Medulla oblongata (tissue), 1 donor: ENCODE data around the gene LRRC3.
A peak's percentile ranks its signal among the peaks of the same experiment; 100 is the strongest.

Experiments used
- DNase-seq: peaks from one replicate; pipeline ENCODE4 v3.0.0-alpha.2; 2015; ENCODE audit errors: extremely low spot score

LRRC3 gene

DNA sequence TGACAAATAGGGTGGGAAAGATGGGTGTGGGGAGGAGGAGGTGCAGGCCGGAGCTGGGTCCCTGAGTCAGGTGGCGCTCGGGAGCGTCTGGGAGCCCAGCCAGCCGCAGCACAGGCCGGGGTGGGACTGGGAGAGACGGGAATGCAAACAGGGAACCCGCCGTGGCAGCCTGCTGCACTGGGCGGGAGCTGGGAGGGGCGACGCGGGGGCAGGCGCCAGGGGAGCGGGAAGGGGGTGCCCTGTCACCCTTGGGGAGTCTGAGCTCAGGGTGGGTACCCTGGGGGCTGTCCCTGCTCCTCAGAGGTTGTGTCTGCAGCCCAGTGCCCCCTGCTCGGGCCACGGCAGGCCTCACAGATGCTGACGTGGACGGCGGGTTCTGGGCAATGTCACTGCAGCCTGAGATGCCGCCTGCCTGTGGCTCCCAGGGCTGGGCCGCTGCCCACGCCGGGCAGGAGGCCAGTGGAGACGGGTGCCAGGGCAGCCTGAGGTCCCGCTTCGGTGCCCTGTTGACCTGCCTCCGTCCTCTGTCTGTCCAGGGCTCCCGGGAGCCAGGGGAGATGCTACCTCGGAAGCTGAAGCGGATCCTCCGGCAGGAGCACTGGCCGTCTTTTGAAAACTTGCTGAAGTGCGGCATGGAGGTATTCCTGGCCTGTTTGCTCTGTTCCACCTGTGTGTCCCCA lies 16.6 kb upstream of the LRRC3 start:
- DNase-seq, result no peak

DNA sequence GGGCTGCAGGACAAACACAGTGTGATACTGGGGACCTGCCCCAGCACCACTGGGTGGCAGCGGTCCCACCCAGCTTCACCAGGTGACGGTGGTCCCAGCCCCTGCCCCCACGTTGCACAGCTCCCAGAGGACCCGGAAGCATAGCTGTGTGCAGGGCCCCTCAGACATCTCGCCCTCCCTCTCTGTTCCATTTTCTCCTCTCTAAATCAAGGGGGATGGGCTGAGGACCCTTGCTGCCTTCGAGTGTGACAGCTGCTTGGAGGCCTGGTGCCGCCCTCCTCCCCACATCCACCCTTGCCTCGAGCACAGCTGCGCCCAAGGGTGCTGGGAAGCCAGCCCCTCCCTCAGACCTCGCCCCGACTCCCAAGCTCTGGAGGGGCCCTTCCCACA lies 16.1 kb upstream of the LRRC3 start:
- DNase-seq, result no peak

DNA sequence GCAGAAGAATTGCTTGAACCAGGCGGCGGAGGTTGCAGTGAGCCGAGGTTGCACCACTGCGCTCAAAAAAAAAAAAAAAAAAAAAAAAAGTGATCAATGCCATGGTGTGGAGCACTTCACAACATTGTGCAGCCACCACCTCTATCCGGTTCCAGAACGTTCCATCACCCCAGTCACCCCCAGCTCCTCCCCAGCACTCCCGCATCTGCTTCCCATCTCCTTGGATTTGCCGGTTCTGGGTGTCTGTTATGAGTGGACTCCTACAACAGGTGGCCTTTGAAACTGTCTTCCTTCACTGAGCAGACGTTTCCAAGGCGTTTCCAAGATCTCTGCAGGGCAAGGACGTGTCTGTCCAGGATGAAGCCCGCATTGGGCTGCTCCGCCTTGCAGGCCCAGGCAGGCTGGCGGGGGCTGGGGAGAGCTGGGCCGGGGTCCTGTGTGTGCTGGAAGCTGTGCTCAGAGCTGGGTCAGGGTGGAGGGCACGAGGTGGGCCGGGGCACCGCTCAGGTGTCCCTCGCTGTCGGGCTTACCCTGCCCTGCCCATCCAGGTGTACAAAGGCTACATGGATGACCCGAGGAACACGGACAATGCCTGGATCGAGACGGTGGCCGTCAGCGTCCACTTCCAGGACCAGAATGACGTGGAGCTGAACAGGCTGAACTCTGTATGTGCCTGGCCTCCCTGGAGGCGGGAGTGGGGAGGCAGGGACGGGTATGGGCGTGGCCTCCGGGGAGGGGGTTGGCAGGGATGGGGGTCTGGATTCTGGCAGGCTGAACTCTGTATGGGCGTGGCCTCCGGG lies 14.9 kb upstream of the LRRC3 start:
- no peak for DNase-seq

DNA sequence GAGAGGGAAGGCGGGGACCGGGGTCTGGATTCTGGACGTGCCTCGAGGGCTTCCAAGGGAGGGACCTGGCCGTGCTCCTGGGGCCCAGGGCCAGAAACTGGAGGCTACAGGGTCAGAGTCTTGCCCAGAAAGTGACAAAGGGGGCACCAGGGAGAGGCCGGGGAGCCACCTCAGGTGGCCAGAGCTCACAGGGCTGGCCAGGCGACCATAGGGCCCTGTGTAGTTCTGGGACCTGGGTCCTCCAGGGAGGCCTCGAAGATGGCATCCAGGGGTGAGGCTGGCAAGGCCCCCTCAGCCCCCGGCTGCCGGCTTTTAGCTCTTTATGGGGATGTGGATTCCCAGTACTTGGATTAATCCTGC lies 14.3 kb upstream of the LRRC3 start:
- DNase-seq, result no peak

DNA sequence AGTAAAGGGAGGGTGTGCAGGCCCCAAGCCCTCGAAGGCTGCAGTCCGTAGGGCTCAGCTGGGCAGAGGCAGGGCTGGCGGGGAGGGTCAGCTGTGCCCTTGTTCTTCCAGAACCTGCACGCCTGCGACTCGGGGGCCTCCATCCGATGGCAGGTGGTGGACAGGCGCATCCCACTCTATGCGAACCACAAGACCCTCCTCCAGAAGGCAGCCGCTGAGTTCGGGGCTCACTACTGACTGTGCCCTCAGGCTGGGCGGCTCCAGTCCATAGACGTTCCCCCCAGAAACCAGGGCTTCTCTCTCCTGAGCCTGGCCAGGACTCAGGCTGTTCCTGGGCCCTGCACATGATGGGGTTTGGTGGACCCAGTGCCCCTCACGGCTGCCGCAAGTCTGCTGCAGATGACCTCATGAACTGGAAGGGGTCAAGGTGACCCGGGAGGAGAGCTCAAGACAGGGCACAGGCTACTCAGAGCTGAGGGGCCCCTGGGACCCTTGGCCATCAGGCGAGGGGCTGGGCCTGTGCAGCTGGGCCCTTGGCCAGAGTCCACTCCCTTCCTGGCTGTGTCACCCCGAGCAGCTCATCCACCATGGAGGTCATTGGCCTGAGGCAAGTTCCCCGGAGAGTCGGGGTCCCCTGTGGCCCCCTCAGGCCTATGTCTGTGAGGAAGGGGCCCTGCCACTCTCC lies 13.6 kb upstream of the LRRC3 start:
- no peak for DNase-seq

DNA sequence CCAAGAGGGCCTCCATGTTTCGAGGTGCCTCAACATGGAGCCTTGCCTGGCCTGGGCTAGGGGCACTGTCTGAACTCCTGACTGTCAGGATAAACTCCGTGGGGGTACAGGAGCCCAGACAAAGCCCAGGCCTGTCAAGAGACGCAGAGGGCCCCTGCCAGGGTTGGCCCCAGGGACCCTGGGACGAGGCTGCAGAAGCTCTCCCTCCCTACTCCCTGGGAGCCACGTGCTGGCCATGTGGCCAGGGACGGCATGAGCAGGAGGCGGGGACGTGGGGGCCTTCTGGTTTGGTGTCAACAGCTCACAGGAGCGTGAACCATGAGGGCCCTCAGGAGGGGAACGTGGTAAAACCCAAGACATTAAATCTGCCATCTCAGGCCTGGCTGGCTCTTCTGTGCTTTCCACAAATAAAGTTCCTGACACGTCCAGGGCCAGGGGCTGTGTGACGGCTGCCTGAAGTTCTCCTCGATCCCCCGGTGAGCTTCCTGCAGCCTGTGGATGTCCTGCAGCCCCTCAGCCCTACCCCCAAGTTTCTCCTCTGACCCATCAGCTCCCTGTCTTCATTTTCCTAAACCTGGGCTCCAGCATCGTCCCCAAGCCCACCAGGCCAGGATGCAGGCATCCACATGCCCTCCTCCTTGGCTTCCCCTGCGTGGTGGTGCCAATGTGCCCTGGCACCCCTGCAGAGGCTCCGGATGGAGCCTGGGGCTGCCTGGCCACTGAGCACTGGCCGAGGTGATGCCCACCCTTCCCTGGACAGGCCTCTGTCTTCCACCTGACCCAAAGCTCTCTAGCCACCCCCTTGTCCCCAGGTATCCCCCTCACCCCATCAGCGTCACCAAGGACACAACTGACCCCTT lies 12.8 kb upstream of the LRRC3 start:
- no peak for DNase-seq

DNA sequence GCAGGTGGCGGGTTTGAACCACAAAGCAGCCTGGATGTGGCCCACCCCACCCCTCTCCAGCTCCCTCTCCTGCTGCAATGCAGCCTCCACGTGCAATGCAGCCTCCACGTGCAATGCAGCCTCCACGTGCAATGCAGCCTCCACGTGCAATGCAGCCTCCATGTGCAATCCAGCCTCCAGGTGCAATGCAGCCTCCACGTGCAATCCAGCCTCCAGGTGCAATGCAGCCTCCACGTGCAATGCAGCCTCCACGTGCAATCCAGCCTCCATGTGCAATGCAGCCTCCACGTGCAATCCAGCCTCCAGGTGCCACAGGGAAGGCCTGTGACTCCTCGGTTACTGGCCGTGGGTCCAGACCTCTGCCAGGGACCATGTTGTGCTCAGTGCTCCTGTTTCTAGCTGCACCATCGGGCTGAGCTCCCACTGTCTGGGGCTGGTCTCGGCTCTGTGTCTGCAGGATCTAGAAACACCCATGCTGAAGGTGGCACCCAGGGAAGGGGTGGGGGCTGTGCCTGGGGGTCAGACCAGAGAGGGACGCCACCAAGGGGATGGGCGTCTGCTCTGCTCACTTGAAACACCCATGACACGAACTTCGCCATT lies 11.9 kb upstream of the LRRC3 start:
- DNase-seq, result no peak

DNA sequence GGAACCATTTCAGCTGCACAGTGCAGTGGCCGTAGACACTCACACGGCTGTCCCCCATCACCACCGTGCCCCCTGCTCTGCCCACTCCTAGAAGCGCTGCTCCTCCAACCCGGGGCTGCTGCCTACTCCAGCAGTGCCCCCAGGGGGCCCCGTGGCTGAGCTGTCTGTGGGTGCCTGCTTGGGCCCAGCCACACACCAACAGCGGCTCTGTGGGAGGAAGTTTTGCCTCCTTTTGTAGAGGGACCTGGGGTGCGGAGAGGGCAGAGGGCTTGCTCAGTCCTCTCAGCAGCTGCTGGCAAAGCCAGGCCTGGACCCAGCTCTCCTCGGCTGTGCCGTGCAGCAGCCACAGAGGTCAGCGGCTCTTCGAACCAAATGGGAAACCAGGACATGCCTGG lies 11.4 kb upstream of the LRRC3 start:
- DNase-seq, result no peak

DNA sequence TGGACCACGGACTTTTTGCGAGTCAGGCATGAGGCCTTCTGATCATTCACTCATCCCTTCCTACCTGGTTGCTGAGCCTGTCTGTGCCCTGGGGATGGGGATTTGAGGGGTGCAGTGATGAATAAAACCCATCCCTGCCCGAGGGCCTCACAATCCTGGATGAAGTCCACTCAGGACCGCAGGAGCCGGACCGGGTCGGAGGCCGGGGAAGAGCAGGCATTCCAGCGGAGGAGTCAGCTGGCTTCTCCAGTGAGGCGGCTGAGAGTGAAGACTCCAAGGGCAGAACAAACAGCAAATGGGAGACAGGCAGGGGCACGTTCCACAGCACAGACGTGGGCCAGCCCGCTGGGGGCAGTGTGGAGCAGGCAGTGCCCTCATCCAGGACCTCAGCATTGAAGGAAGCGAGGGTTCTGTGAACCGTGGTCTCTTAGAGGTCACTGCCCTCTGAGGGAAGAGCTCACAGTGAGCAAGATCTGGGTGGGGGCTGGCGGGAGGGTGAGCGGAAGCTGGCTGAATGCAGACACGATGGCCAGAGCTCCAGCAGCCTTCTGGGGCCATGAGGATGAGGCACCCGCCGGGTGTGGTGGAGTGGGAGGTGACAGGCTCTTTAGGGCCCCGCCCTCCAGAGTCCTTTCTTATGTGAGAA lies 10.9 kb upstream of the LRRC3 start:
- no peak for DNase-seq

DNA sequence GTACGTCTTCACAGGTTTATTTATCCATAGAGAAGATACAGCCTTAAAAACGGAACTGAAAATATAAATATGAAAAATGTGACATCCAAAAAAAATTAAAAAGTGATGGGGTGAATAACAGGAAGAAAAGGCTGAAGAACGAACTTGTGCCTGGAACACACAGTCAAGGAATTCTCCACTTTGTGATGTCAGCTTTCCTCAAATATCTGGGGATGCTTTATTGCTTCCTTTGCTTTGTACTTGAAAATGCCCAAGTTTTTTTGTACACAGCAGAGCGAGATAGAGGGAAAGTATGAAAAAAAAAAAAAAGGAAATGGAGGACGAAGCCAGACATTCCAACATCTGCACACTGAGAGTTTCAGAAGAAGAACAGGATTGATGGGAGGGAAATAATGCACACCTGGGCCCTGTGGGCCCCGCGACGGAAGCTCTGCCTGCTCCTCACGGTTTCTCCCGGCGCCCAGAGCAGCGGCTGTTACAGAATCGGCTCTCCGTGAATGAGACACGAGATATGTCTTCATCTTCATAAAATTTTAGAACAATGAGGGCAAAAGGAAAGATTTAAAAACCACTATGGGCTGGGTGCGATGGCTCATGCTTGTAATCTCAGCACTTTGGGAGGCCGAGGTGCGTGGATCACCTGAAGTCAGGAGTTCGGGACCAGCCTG lies 10.0 kb upstream of the LRRC3 start:
- no peak for DNase-seq

DNA sequence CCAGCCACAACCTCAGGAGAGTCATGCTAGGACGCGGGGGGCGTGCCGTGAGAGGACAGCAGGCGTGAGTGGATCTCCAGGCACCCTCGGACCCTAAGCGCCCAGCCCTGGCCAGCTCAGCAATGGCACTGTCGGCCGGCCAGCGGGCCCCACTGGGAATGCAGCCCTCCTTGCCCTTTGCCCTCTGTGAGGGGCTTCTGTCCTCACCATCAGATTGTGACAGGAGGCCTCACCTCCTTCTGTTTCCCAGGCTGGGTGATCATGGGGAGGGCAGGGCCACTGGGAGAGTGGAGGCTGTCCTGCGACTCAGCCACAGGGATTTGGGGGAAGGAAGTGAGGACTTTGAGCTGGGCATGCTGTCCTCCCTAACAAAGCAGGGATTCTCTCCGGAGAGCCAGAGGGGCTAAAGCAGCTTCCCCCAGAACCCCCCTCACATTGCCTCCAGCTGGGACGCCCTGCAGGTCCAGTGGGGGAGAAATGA lies 6.6 kb upstream of the LRRC3 start:
- DNase-seq, result no peak

DNA sequence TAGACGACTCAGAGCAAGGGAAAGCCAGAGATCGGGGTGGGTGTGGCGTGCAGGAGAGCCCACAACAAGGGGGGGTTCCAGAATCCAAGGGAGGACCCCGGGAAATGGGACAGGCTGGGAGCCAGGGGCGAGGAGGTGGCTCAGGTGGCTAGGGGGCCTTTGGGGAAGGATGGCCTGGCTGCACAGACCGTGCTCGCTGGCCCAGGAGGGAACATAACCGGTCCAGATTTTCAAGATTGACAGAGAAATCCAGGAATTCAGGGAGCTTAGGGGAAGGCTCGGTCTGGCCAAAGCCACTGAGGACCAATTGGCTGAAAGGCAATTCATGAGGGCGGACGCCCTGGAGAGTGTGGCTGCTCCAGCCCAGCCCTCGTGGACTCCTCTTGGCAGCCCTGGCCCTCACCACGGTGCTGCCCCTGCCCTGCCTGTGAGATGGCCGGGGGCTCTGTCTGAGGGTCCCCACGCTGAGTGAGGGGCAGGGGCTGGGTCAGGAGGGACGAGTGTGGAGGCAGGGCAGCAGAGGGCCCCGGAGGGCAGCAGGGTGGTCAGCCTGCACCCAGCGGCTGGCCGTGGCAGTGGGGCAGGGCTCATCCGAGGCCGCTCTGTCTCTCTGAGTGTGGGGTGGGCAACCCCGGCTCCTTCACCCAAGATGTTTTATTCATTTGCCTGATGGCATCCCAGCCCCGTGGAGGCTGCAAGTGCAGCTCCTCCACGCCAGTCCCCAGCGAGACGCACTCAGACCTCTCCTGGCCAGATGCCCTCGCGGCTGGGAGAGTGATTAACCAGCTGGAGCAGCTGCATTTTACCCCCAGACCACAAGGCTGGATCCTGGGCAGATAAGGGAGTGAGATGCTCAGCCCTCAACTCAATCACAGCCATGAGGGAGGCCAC lies 5.6 kb upstream of the LRRC3 start:
- no peak for DNase-seq

DNA sequence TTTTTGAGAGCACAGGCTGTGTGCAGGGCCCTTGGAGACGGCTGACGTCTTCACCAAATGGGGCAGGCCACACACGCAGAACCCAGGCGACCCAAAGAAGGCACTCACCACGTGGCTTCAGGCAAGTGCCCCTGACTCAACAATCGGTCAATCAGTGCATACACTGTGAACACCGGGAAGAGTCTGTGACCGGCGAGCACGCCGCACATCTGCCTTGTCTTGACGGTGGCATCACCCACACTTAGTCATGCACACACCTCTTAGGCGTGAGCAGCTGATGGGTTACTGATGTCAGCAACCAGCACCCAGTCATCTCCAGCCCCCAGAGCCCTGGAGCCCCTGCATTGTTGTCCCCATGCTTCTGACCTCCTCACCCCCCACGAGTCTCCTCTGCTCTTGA lies 4.9 kb upstream of the LRRC3 start:
- DNase-seq, result no peak

DNA sequence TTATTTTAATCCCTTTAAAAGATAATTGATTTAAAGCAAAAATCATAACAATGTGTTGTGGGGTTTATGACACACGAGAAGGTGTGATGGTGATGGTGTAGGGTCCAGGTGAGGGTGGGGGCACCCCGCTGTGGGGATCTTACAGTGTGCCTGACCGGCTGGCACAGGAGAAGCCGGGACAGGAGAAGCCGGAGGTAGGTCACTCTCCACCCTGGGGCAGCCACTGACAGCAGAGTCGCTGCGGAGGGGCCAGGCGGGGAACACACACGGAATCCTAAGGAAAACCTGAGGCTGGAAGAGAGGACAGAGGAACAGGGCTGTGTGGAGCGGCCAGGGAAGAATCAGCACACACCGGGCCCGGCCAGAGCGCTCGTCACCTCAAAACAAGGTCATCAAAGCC lies 4.3 kb upstream of the LRRC3 start:
- DNase-seq, result no peak

DNA sequence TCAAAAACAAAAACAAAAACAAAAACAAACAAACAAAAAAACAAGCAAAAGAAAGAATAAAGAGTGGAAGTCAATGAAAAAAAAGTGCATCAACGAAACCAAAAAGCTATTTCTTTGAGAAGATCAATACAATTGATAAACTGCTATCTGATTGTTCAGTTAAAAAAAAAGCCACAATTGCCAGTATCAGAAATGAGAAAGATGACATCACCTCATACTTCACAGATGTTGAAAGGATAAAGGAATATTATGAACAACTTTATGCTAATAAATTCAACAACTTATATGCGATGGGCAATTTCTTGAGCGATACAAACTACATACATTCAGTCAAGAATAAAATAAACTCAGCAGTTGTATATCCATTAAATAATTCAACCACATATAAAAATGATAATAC lies 2.2 kb upstream of the LRRC3 start:
- DNase-seq, result no peak

DNA sequence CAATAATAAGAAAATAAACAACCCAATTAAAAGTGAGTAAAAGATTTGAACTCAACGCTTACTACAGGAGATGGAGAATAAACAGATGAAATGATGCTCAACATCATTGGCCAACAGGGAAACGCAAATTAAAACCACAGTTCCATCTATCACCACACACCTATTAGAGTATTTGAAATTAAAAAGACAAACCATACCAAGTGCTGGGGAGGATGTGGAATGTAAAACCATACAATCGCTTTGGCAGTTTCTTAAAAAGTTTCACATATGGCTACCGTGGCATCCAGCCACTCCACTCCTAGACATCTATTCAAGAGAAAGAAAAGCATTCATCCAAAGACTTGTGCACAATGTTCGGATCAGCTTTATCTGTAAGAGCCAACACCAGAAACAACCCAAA lies 1.3 kb upstream of the LRRC3 start:
- no peak for DNase-seq

DNA sequence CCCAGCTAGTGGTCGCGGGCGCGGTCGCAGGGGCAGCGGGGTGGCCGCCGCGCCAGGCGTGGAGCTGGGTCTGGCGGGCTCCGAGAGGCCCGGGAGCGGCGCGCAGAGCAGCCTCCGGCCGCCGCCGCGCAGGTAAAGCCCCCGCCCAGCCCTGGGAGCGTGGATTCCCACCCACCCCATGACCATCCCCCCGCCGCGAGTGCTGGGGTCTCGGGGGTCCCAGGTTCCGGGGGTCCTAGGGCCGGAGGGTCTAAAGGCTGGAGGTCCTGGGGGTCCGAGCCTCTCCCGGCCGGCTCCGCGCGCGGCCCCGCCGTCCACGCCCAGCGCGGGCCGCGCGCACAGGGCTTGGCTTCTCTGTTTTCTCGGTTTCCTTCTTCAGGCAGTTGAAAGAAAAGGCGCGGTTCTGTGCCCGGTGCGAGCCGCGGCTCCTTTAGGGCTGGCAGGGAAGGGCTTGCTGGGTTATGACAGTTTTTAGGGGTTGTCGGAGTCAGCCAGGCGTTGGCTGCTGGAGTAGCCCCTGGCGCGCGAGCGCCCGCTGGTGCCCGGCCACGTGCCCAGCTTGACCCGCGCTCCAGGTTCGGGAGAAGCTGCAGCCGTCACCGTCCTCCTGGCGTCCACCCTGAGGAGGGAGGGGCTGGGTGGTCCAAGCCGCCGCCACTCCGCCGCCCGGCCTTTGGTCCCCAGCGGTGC lies 359 bp downstream of the LRRC3 start:
- DNase-seq, result peak; percentile 4

DNA sequence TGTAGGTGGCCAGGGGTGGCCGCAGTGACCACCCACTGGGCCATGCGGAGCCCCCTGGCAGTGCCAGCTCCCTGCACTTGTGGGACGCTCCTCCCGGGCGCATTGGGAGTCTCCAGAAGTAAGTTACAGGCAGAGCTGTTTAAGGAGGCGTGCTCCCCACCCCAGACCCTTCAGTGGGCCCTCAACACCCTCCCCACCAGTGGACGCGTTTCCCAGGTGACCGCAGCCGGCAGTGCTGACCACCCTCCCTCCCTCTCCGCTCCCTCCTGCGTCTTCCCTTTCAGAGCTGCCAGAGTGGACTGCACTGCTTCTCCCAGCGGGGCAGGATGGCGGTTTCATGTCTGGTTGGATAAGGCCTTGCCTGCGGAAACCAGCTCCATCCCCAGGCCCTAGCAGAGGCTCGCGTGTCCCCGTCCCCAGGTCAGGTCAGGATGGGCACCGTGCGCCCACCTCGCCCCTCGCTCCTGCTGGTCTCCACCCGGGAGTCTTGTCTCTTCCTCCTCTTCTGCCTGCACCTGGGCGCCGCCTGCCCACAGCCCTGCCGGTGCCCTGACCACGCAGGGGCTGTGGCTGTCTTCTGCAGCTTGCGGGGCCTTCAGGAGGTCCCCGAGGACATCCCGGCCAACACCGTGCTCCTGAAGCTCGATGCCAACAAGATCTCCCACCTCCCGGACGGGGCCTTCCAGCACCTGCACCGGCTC lies 1.1 kb downstream of the LRRC3 start:
- DNase-seq, result no peak
